Ovary (tissue), 3 donors: ENCODE results near the gene ATP8A1.

Experiments
- EP300 ChIP-seq: sonication (generic); formaldehyde crosslinking; IDR thresholded peaks from one replicate; pipeline ENCODE4 v1.6.1; 2017; ENCODE audit warnings: antibody characterized with exemption
- TF ChIP-seq, protein P1 (sequence below), 3 donors: fragments of 450-650 bp in 2 of 3; fragments of 200-600 bp in 1 of 3; IDR thresholded peaks; one replicate each; pipeline versions ENCODE4 v1.5.1 to v1.8.0; 2016 to 2022; ENCODE audit warnings: antibody characterized with exemption in 3 of 3, mild to moderate bottlenecking in 1 of 3
- donor health status: DM: no; HTN: no; CAD: no.

GRCh38 chr4:42628740-42629139, 28.2 kb downstream of the ATP8A1 start:
- TF ChIP-seq, protein P1, sequence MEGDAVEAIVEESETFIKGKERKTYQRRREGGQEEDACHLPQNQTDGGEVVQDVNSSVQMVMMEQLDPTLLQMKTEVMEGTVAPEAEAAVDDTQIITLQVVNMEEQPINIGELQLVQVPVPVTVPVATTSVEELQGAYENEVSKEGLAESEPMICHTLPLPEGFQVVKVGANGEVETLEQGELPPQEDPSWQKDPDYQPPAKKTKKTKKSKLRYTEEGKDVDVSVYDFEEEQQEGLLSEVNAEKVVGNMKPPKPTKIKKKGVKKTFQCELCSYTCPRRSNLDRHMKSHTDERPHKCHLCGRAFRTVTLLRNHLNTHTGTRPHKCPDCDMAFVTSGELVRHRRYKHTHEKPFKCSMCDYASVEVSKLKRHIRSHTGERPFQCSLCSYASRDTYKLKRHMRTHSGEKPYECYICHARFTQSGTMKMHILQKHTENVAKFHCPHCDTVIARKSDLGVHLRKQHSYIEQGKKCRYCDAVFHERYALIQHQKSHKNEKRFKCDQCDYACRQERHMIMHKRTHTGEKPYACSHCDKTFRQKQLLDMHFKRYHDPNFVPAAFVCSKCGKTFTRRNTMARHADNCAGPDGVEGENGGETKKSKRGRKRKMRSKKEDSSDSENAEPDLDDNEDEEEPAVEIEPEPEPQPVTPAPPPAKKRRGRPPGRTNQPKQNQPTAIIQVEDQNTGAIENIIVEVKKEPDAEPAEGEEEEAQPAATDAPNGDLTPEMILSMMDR (IDR thresholded peaks at IDR 0.05), result no peak
- TF ChIP-seq EP300, result no peak
